IMR-90 (cell line): ENCODE measurements around the gene TRDMT1. TPM values are rescaled to one million over a fixed set of nuclear protein-coding genes. Genes with fewer than 3 reads are reported as not detected.

Source experiments
- ATAC-seq: fragments of 200-7000 bp; cut with Tn5 transposase; 2 replicates; pipeline ENCODE4 v1.9.1; 2020; ENCODE audit warnings: low read depth, mild to moderate bottlenecking, moderate library complexity
- BruUV-seq: library from RNA; stranded (reverse); fragments of 400-500 nt; replicated peaks from 2 replicates; lab custom pipeline; 2021; lab: Mats Ljungman, UMichigan
- CTCF ChIA-PET: fragments of 300-600 bp; formaldehyde crosslinking; extraction: SDS; loops from one replicate; lab custom pipeline; 2021; ENCODE audit warnings: antibody characterized with exemption; lab: Yijun Ruan, JAX
- POLR2A ChIA-PET: fragments of 300-600 bp; sonication (Branson Sonifier 250); formaldehyde crosslinking; loops from one replicate; lab custom pipeline; 2022; ENCODE audit warnings: antibody characterized with exemption; ENCODE audit not compliant: unreplicated experiment; lab: Charles Lee
- DNase-seq: peaks from one replicate; pipeline ENCODE4 v3.0.0; 2013
- H2AFZ ChIP-seq: replicated peaks from 2 replicates; pipeline ENCODE3; 2013; ENCODE audit warnings: low read length, mild to moderate bottlenecking; ENCODE audit not compliant: poor library complexity
- H2AK5ac ChIP-seq: 2 replicates; pipeline ENCODE4 v1.6.1; 2013; ENCODE audit warnings: low read depth, low read length, inconsistent platforms
- H2AK9ac ChIP-seq: replicated peaks from 2 replicates; pipeline ENCODE3; 2013; ENCODE audit warnings: mild to moderate bottlenecking, low read depth, low read length, moderate library complexity; ENCODE audit not compliant: poor library complexity
- H2BK120ac ChIP-seq: 2 replicates; pipeline ENCODE4 v1.6.1; 2013; ENCODE audit warnings: low read depth, low read length, inconsistent platforms
- H2BK15ac ChIP-seq: 3 replicates; pipeline ENCODE4 v1.6.1; 2013; ENCODE audit warnings: low read depth, low read length, inconsistent platforms
- H2BK20ac ChIP-seq: 2 replicates; pipeline ENCODE4 v1.6.1; 2013; ENCODE audit warnings: low read depth, mild to moderate bottlenecking, inconsistent platforms, low read length, moderate library complexity
- H2BK5ac ChIP-seq: 2 replicates; pipeline ENCODE4 v1.6.1; 2013; ENCODE audit warnings: mild to moderate bottlenecking, low read depth, low read length, inconsistent platforms; ENCODE audit not compliant: poor library complexity, severe bottlenecking
- H3K14ac ChIP-seq: replicated peaks from 2 replicates; pipeline ENCODE4 v1.6.1; 2013; ENCODE audit warnings: low read depth, low read length, inconsistent platforms
- H3K18ac ChIP-seq: 2 replicates; pipeline ENCODE4 v1.6.1; 2013; ENCODE audit warnings: low read depth, low read length, control low read depth
- H3K23ac ChIP-seq: 2 replicates; pipeline ENCODE4 v1.6.1; 2013; ENCODE audit warnings: low read depth, low read length, inconsistent platforms
- H3K27ac ChIP-seq: 2 replicates; pipeline ENCODE4 v1.5.1; 2013; ENCODE audit warnings: mild to moderate bottlenecking, control low read depth, low read length; ENCODE audit not compliant: insufficient read depth
- H3K27me3 ChIP-seq: 2 replicates; pipeline ENCODE4 v1.6.1; 2013; ENCODE audit warnings: low read length; ENCODE audit not compliant: control insufficient read depth, insufficient read depth
- H3K36me3 ChIP-seq: 2 replicates; pipeline ENCODE4 v1.6.1; 2013; ENCODE audit warnings: low read length, mixed read lengths; ENCODE audit not compliant: control insufficient read depth, insufficient read depth
- H3K4ac ChIP-seq: 2 replicates; pipeline ENCODE4 v1.6.1; 2013; ENCODE audit warnings: low read depth, low read length, inconsistent platforms
- H3K4me1 ChIP-seq: 2 replicates; pipeline ENCODE4 v1.6.1; 2013; ENCODE audit warnings: low read length, mixed read lengths; ENCODE audit not compliant: control insufficient read depth, insufficient read depth
- H3K4me2 ChIP-seq: 2 replicates; pipeline ENCODE4 v1.6.1; 2013; ENCODE audit warnings: low read depth, mild to moderate bottlenecking, control low read depth, low read length, moderate library complexity
- H3K4me3 ChIP-seq: 2 replicates; pipeline ENCODE4 v1.5.1; 2013; ENCODE audit warnings: low read depth, mild to moderate bottlenecking, control low read depth, low read length, moderate library complexity; ENCODE audit not compliant: insufficient read depth
- H3K56ac ChIP-seq: 2 replicates; pipeline ENCODE4 v1.6.1; 2013; ENCODE audit warnings: low read length, inconsistent platforms; ENCODE audit not compliant: insufficient read depth; ENCODE audit errors: extremely low read depth
- H3K79me1 ChIP-seq, 2 experiments: 2 replicates each; pipeline ENCODE4 v1.6.1; 2013; ENCODE audit warnings: low read length in 2 of 2, inconsistent platforms in 1 of 2, low read depth in 1 of 2
- H3K9ac ChIP-seq: 2 replicates; pipeline ENCODE4 v1.6.1; 2013; ENCODE audit warnings: low read depth, low read length, control low read depth
- H3K9me1 ChIP-seq: 2 replicates; pipeline ENCODE4 v1.6.1; 2013; ENCODE audit warnings: low read length, inconsistent platforms; ENCODE audit not compliant: insufficient read depth
- H3K9me3 ChIP-seq: 2 replicates; pipeline ENCODE4 v1.6.1; 2013; ENCODE audit warnings: low read length; ENCODE audit not compliant: control insufficient read depth, insufficient read depth
- H4K20me1 ChIP-seq: 2 replicates; pipeline ENCODE4 v1.6.1; 2013; ENCODE audit warnings: low read length, inconsistent platforms; ENCODE audit not compliant: insufficient read depth
- H4K5ac ChIP-seq: 2 replicates; pipeline ENCODE4 v1.6.1; 2013; ENCODE audit warnings: mild to moderate bottlenecking, low read depth, low read length, control low read depth
- H4K8ac ChIP-seq, 2 experiments: 2 replicates each; pipeline ENCODE4 v1.6.1; 2013; ENCODE audit warnings: low read depth in 2 of 2, low read length in 2 of 2, control low read depth in 1 of 2, inconsistent platforms in 1 of 2
- H4K91ac ChIP-seq: 2 replicates; pipeline ENCODE4 v1.6.1; 2013; ENCODE audit warnings: low read depth, low read length, inconsistent platforms; ENCODE audit not compliant: insufficient read depth
- CHD1 ChIP-seq: IDR thresholded peaks from 2 replicates; pipeline ENCODE4 v1.6.1; 2012; ENCODE audit warnings: low read depth, low read length, improper control_type of control experiment
- MAFK ChIP-seq: IDR thresholded peaks from 2 replicates; pipeline ENCODE4 v1.6.1; 2012; ENCODE audit warnings: low read depth, low read length, improper control_type of control experiment
- MXI1 ChIP-seq: IDR thresholded peaks from 2 replicates; pipeline ENCODE4 v1.6.1; 2012; ENCODE audit warnings: low read depth, mild to moderate bottlenecking, low read length, moderate library complexity, borderline replicate concordance
- WGBS, 2 experiments: methylation state at CpG; one replicate each; pipeline versions ENCODE4 v1.1.5 to v1.1.7; 2013; ENCODE audit warnings: missing lambda C conversion rate in 2 of 2; ENCODE audit not compliant: insufficient read length in 1 of 2; ENCODE audit errors: extremely low coverage in 2 of 2; 5-methylcytosine and 5-hydroxymethylcytosine counted together
- dilution Hi-C: fragments of 300-500 bp; cut with HindIII; formaldehyde crosslinking; loops from one replicate; pipeline ENCODE4 v1.14.3; 2018; ENCODE audit warnings: low sequenced_read_pairs; ENCODE audit not compliant: unreplicated experiment
- in situ Hi-C: fragments of 300-500 bp; cut with MboI; formaldehyde crosslinking; loops from 3 replicates; pipeline ENCODE4 v1.14.3; 2019; ENCODE audit warnings: low sequenced_read_pairs, inconsistent platforms, mixed read lengths
- intact Hi-C: fragments of 100-400 bp; cut with micrococcal nuclease; formaldehyde crosslinking; loops from 2 replicates; pipeline ENCODE4 v1.10.0; 2022
- polyA plus RNA-seq, 3 experiments: library from polyadenylated mRNA; depleted of rRNA; stranded (reverse); fragments of >200 nt; gene quantifications; 2 replicates each; pipeline ENCODE4 v1.2.3, GENCODE V29; 2012; ENCODE audit warnings: low replicate concordance in 1 of 3
- total RNA-seq: library from RNA; depleted of rRNA; stranded (reverse); fragments of >200 nt; gene quantifications from 2 replicates; pipeline ENCODE4 v1.2.3, GENCODE V29; 2012

Gene TRDMT1
- total and polyA plus RNA-seq, 2 of the 4 experiments (the other 2 are of a cell fraction) = 2.1 to 4.7 TPM

- no peak for TF ChIP-seq MXI1
- TF ChIP-seq MAFK = peak; percentile 33; the same call in 1 of the 2 replicates
These were observed 37.2 kb upstream of the TRDMT1 start (continued) for GRCh38 chr10:17238445-17239291.

DNA sequence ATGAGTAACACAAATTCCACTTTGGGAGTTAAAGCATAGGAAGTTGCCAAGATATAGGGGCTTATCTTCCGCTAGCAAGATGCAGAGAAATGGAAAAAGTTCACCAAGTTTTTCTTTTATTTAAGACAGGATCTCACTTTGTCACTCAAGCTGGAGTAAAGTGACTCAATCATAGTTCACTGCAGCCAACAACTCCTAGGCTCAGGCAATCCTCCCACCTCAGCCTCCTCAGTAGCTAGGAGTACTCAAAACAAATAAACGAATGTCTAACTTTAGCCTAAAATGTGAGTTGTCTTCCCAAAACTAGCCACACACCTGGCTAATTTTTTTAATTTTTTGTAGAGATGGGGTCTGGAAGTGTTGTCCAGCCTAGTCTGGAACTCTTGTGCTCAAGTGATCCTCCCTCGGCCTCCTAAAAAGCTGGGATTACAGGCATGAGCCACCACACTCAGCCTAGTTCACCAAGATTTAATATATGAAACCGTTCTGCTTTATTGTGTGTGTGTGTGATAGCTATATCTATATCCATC is 36.5 kb upstream of the TRDMT1 start:
- no peak overlapping the region for H2AK9ac ChIP-seq
- intact Hi-C loops = no loop called here
- H3K9ac ChIP-seq = no peak overlapping the region

More for the DNA sequence above, 36.5 kb upstream of the TRDMT1 start:
- Histone ChIP-seq H4K8ac (no peak overlapping the region), H3K9me1 (no peaks in the 10 kb centered on the region), H2BK120ac (no peak overlapping the region), H4K91ac (no peak overlapping the region), H3K14ac (no peak overlapping the region), H3K18ac (no peak overlapping the region), H3K4ac (no peak overlapping the region), H3K23ac (no peak overlapping the region), H3K27me3 (no peaks in the 10 kb centered on the region), H3K9me3 (peaks cover 3% of the 10 kb centered on the region; the same call in 1 of the 2 replicates), H2AK5ac (no peak overlapping the region), H2BK15ac (no peak overlapping the region), H4K5ac (no peak overlapping the region), H2BK20ac (no peak overlapping the region), H3K4me2 (no peak overlapping the region), H3K56ac (no peak overlapping the region), H3K4me3 (no peak overlapping the region), H3K27ac (no peak overlapping the region), H3K79me1 (peaks cover 15 to 24% of the 10 kb centered on the region in 2 experiments), H2AFZ (no peak overlapping the region), H3K4me1 (peaks cover 11% of the 10 kb centered on the region), H3K36me3 (peaks cover 29% of the 10 kb centered on the region), H4K20me1 (peaks cover 58% of the 10 kb centered on the region), H2BK5ac (no peak overlapping the region)
- dilution Hi-C loops (no loop called here), in situ Hi-C loops (no loop called here)
- ChIA-PET CTCF (interaction anchor here (0.5 kb wide), 1 partner anchor 32 kb away, joined by 6 read pairs; no protein-coding TSS in a partner anchor), POLR2A (interaction anchor here (0.5 kb wide), 1 partner anchor 123 kb away, joined by 7 read pairs; no protein-coding TSS in a partner anchor)
- DNase-seq (peak; percentile 51), ATAC-seq (peak; percentile 15)
- TF ChIP-seq CHD1 (peak; percentile 54; the same call in 1 of the 2 replicates), MXI1 (no peak)
- no TSS peak for BruUV-seq
- WGBS, 2 experiments = no CpG with 5 or more reads among the region's 4 CpGs
